ENCODE measurements around the gene BAG1. TPM values are rescaled to one million over a fixed set of nuclear protein-coding genes. Genes with fewer than 3 reads are reported as not detected.

The BAG1 gene
- total RNA-seq, 1 experiment from 2014 or later: 85.7 TPM

DNA sequence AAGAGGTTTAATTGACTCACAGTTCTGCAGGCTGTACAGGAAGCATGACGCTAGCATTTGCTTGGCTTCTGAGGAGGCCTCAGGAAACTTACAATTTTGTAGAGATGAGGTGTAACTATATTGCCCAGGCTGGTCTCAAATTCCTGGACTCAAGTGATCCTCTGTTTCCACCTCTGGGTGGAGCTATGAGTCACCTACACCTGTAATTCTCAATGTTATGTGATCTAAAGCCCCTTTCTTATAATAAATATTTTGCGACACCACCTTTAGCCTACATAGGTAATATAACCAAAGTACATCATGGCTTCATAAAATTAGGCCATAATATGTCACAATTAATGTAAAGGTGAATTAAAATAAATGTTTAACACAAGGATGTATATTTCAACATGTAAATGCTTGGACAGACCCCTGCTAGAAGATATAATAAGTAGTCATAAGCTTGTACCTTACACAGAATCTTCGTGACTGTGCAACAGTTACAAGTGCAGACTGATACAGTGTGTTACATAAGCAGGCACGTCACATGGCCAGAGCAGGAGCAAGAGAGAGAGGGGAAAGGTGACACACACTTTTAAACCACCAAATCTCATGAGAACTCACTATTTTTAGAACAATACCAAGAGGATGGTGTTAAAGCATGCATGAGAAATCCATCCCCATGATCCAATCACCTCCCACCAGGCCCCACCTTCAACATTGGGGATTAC lies 54.3 kb downstream of the BAG1 start:
- DNase-seq (ENCODE audit: low read depth): no peak

- DNase-seq (ENCODE audit: low read depth): no peak
Observed at GRCh38 chr9:33209394-33209793, 55.1 kb downstream of the BAG1 start.

- peak; percentile 45 for DNase-seq (ENCODE audit: low read depth)
Observed at GRCh38 chr9:33202552-33203201, 61.8 kb downstream of the BAG1 start.

Other genes with a start within 250 kb of the BAG1 start
- 361 and 385 TPM in 2 replicates for gene DNAJA1, start 239.4 kb downstream of the BAG1 start, total RNA-seq (2014; rRNA removed; shearing (Covaris generic))
- gene SMU1, start 188.0 kb downstream of the BAG1 start, total RNA-seq (2014; rRNA removed; shearing (Covaris generic)): 43.9 and 44.3 TPM in 2 replicates
- gene B4GALT1, start 97.4 kb downstream of the BAG1 start, total RNA-seq (2014; rRNA removed; shearing (Covaris generic)): 19.1 and 19.2 TPM in 2 replicates
- gene SPINK4, start 24.5 kb downstream of the BAG1 start, total RNA-seq (2014; rRNA removed; shearing (Covaris generic)): not detected in 2 replicates
- gene CHMP5, start 341 bp upstream of the BAG1 start, total RNA-seq (2014; rRNA removed; shearing (Covaris generic)): 169 and 250 TPM in 2 replicates
- 20.3 and 29.1 TPM in 2 replicates for gene NFX1, start 25.8 kb upstream of the BAG1 start, total RNA-seq (2014; rRNA removed; shearing (Covaris generic))
- not detected in 2 replicates for gene AQP7, start 137.9 kb upstream of the BAG1 start, total RNA-seq (2014; rRNA removed; shearing (Covaris generic))
- gene AQP3, start 182.9 kb upstream of the BAG1 start, total RNA-seq (2014; rRNA removed; shearing (Covaris generic)): 1.9 and 3.5 TPM in 2 replicates
- gene NOL6, start 209.2 kb upstream of the BAG1 start, total RNA-seq (2014; rRNA removed; shearing (Covaris generic)): 69.0 and 74.6 TPM in 2 replicates

Data from Daoy (cell line).